AG04450 (cell line): Measurements from ENCODE around the gene GGT7. TPM values are rescaled to one million over a fixed set of nuclear protein-coding genes. Genes with fewer than 3 reads are reported as not detected.

Experiments used
- CTCF ChIA-PET: fragments of 300-600, 350-600 bp; formaldehyde crosslinking; extraction: SDS; loops from one replicate; lab custom pipeline; 2022; ENCODE audit warnings: antibody characterized with exemption, inconsistent platforms; lab: Charles Lee
- POLR2A ChIA-PET: fragments of 350-600 bp; formaldehyde crosslinking; extraction: SDS; loops from one replicate; lab custom pipeline; 2021; ENCODE audit warnings: antibody characterized with exemption, inconsistent platforms; lab: Yijun Ruan, JAX
- DNase-seq: peaks from one replicate; pipeline ENCODE4 v3.0.0-alpha.2; 2011; ENCODE audit warnings: low read depth, low spot score
- H3K27ac ChIP-seq: one replicate; pipeline ENCODE4 v1.5.1; 2012; ENCODE audit warnings: low read depth, low read length, control low read depth
- H3K27me3 ChIP-seq: one replicate; pipeline ENCODE4 v1.6.0; 2012; ENCODE audit warnings: low read length; ENCODE audit not compliant: control insufficient read depth, insufficient read depth
- H3K4me3 ChIP-seq: 2 replicates; pipeline ENCODE4 v1.5.1; 2011; ENCODE audit warnings: mild to moderate bottlenecking, low read depth, low read length, control low read depth
- H3K9me3 ChIP-seq: 2 replicates; pipeline ENCODE4 v1.5.1; 2012; ENCODE audit warnings: low read length; ENCODE audit not compliant: control insufficient read depth, insufficient read depth
- CTCF ChIP-seq: IDR thresholded peaks from 2 replicates; pipeline ENCODE4 v1.5.1; 2011; ENCODE audit warnings: low read depth, low read length, control low read depth, inconsistent platforms
- polyA minus RNA-seq: library from RNA; depleted of rRNA, polyadenylated mRNA; stranded (reverse); fragments of >200 nt; gene quantifications from 2 replicates; pipeline ENCODE4 v1.2.3, GENCODE V29; 2011; rRNA and poly(A)+ RNA removed
- polyA plus RNA-seq: library from polyadenylated mRNA; depleted of rRNA; stranded (reverse); fragments of >200 nt; gene quantifications from 2 replicates; pipeline ENCODE4 v1.2.3, GENCODE V29; 2011; rRNA removed

The GGT7 gene
- 12.1 and 16.2 TPM in 2 replicates for polyA plus RNA-seq
- 12.0 and 18.7 TPM in 2 replicates for polyA minus RNA-seq

- no peak within 1 kb of the TSS for H3K27ac ChIP-seq
- H3K9me3 ChIP-seq: no peaks in the 10 kb centered on the region
- H3K27me3 ChIP-seq: no peaks in the 10 kb centered on the region
- peak; percentile 26 for DNase-seq
- POLR2A ChIA-PET: interaction anchor here (1.1 kb wide), 1 partner anchor 82 kb away, joined by 6 read pairs; the partner anchor contains the start of genes GSS and MYH7B
- H3K4me3 ChIP-seq: peak within 1 kb of the TSS; percentile 80
- TF ChIP-seq CTCF: peak; percentile 61
- CTCF ChIA-PET: interaction anchor here (0.6 to 6.1 kb wide), 15 partner anchors 8 to 561 kb away, joined by 3 to 57 read pairs (median 3); partner anchors contain the start of genes GSS and MYH7B
These were observed at the start of gene GGT7 for GRCh38 chr20:34872622-34873224. Gene GGT7, minus strand, starts transcription at chr20:34872856. Its CDS starts 41 bp downstream, at chr20:34872815.

- Histone ChIP-seq H3K4me3 (no peak overlapping the region), H3K27ac (no peak overlapping the region), H3K9me3 (no peaks in the 10 kb centered on the region), H3K27me3 (no peaks in the 10 kb centered on the region)
- CTCF ChIA-PET: no interaction called here
- TF ChIP-seq CTCF: no peak
- POLR2A ChIA-PET: no interaction called here
- DNase-seq: no peak
These were observed 48.8 kb upstream of the GGT7 start for GRCh38 chr20:34921436-34921835.

DNA sequence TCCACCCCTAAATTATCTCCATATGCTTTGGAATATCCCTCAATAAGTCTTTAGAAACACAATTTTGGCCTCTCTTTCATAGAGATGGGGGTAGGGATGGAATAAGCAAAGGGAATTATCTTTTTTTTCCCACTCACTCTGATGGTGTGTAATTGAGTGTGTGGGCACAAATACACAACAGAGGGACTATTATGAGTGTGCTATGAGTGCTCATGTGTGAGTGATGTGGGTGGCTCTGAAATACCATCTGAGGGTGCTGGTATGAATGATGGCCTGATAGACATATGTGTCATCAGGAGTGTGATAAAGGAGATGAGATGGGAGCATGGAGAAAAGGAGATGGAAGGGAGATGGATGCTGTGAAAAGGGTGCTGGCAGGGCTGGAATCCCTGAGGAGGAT, 47.4 kb upstream of the GGT7 start:
- TF ChIP-seq CTCF: no peak
- Histone ChIP-seq H3K4me3 (no peak overlapping the region), H3K27ac (no peak overlapping the region), H3K27me3 (no peaks in the 10 kb centered on the region), H3K9me3 (no peaks in the 10 kb centered on the region)
- ChIA-PET CTCF (interaction anchor here (0.6 kb wide), 1 partner anchor 222 kb away, joined by 3 read pairs; no protein-coding TSS in a partner anchor), POLR2A (no interaction called here)
- DNase-seq: no peak

DNA sequence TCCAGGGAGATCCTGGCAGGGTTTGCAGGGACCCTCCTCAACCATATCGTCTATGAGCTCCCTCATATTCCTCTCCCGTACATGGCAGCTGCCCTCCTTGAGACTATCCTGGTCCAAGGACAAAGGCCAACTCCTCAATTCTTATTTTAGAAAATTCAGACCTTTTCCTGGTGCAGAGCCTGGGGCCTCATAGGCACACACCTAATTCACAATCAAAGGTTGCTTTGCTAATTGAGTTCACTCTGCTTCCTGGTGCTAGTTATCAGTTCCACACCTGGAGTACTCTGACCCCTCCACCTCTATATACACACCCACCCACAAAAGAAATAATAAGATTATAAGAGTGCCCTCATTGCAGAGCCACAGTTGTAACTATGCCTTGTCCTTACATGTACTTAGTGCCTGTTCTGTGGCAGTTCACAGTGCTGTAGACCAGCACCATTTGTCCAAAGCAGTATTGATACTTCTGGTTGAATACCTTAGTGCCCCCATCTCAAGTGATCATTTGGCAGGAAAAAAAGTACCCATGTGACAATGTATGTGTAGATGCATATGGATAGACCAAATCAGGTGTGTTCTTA, 44.2 kb upstream of the GGT7 start:
- H3K9me3 ChIP-seq: no peaks in the 10 kb centered on the region
- DNase-seq: no peak
- no peak for TF ChIP-seq CTCF
- H3K27ac ChIP-seq: no peak overlapping the region
- POLR2A ChIA-PET: no interaction called here
- no peak overlapping the region for H3K4me3 ChIP-seq
- CTCF ChIA-PET: interaction anchor here (0.6 kb wide), 1 partner anchor 83 kb away, joined by 3 read pairs; no protein-coding TSS in a partner anchor
- no peaks in the 10 kb centered on the region for H3K27me3 ChIP-seq
